HG02852 (cell line): ENCODE measurements around the gene TTN.

Experiments
- ATAC-seq: cut with Tn5 transposase; IDR thresholded peaks from one replicate; pipeline ENCODE4 v1.9.1; 2021; ENCODE audit warnings: mild to moderate bottlenecking, moderate library complexity; ENCODE audit not compliant: unreplicated experiment

Gene TTN

GRCh38 chr2:178807227-178808008, at the start of gene TTN:
Gene TTN (minus strand): TSS chr2:178807423. CDS start chr2:178804642, 2,781 bp downstream.
- no peak for ATAC-seq

DNA sequence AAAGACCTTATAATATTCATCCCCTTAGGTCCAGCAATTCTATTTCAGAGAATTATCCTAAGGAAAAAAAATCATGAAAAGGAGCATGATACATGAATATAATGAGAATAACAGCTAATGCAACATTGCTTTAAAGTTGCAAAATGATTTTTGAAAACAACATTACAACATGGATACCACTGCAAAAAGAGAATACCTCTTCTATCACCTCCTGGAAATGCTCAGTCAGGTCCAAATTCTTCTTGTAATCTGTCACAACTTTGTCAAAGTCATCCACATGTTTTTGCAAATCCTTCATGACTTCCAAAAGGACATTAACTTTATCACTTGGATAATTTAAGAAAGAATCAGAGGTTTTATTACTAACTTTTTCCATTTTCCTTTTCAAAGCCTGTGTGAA, 47.9 kb upstream of the TTN start:
- ATAC-seq = no peak

GRCh38 chr2:178848335-178848734, 41.1 kb upstream of the TTN start:
- no peak for ATAC-seq

DNA sequence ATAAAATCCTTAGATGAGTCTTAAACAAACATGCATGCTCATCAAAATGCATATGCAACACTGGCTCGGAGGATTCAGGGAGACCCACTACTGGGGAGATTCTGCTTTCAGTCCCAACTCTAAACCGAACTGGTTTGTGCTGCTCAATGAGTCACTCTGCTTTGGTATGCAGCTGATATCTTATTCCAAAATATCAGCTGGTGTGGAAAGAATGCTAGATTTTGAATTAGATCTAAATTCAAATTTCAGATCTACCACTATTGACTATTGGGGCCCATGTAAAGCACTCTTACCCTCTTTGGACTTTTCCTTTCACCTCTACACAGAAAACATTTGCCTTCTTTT, 39.2 kb upstream of the TTN start:
- ATAC-seq = no peak

DNA sequence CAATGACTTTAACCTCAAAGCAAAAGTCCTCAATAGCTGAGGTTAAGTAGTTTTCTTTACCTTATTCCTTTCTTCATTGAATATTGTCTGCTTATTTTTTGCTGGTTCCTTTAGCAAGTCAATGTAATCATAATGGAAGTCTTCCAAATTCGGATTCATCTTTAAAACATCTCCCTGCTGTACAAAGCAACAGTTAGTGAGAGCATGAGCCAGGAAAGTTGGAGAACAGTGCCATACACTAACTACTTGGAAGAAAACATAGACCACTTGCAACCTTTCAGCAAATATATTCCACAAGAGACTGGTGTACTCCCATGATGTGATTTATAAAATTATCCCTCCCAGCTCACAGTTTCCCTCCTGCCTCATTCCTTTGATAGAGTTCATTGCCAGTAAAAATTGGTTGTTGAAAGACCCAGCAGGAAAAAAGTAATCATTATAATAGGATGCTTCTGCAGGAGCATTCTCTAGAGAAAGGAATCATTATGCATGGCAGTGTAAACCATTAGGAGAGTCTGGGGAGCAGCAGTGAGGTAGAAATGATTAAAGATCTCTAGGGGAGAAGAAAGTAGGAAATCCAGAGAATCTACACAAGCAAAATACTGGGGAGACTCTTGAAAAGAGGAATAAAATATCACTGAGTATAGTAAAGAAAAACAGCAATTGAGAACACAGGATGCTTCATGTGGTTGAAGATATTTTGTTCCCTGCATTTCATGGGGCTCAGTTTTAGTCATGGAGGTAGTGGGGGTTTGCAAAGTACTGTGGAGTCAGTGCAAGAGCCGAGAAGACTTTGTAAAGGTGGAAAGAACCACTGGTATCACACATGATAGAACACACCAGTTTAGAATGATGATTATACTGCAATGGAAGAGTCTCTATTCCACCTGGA, 38.6 kb upstream of the TTN start:
- no peak for ATAC-seq

GRCh38 chr2:178844701-178845100, 37.5 kb upstream of the TTN start:
- ATAC-seq = no peak

DNA sequence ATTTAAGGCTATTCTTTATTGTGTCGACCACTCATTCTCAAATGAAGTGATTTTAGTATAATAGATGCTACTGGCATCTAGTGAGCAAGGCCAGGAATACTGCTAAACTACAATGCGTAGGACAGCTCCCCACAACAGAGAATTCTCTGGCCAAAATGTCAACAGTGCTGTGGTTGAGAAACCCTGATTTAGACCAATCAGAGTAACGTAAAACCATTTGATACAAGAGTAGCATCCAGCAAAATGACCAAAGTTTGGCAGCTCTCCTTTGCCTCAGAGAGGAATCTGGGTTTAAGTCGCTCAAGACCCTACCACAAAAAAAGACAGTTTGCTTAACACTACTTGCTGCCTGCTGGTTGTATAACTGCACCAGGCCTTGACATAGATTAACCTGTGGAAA, 37.0 kb upstream of the TTN start:
- ATAC-seq = no peak

GRCh38 chr2:178843697-178844096, 36.5 kb upstream of the TTN start:
- ATAC-seq = no peak

DNA sequence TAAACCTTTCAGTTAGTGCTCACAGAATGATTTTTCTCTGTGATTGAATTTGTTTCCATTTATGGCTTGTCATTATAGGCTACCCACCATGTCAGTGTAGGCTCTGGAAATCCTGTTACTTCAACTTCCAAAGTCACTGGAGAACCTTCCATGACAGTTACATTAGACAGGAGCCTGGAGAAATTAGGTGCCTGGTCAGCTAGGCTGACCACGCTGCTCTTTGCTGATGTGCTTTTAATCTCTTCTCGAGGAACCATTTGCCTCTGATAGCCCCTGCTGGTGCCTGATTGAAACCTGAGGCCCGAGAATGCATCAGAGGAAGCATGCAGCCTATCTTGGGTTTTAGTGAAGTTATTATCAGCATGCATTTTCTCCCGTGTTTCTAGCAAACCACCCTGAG, 29.6 kb upstream of the TTN start:
- ATAC-seq = no peak

DNA sequence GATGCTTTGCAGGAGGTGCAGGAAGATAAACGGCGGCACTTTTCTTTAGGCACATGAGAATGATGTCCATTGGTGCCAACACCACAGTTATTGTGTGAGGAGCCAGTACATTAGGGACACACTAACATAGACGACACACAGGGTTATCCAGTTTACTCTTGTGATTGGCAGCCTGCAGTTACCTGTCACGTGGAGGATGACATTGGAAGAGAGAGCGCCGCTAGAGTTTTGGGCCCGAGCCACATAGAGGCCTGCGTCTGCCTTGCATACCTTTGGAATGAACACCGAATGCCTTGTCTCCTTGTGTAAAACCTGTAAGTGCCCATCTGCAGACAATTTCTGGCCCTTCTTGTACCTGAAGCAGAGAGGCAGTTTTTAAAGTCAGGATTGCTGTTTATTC, 26.9 kb upstream of the TTN start:
- no peak for ATAC-seq

DNA sequence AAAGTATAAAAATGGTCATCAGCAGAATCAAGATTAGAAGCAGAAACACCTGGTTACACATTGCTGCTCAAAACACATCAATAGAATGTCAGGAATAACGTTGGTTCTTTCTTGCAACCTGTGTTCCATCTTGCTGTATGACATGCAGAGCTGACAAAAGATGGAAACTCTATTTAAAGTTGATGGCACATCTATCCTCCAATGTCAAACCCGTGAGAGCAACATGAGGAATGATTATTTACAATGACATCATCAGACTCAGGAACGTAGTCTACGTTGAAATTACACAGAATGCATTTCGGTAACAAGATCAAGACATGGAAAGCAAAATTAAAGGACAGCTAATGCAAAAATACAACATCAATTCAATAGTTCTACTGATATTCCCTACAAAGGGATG, 26.2 kb upstream of the TTN start:
- ATAC-seq = no peak

DNA sequence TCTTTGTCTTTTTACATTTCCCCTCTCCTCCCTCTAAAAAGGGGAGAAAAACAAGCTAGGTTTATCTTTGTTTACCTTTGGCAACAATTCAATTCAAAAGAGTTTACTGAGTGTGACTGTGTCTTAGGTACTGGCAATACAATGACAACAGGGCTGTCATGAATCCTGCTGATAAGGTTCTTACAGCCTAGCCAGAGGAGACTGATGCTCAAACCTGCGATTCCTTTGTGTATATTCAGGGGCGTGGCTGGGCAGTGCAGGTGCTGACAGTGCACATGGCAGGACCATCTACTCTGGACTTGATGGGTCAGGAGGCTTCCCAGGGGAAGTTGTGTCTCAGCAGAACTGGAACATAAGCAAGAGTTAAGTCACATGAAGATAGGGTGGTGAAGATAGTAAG, 23.2 kb upstream of the TTN start:
- no peak for ATAC-seq

DNA sequence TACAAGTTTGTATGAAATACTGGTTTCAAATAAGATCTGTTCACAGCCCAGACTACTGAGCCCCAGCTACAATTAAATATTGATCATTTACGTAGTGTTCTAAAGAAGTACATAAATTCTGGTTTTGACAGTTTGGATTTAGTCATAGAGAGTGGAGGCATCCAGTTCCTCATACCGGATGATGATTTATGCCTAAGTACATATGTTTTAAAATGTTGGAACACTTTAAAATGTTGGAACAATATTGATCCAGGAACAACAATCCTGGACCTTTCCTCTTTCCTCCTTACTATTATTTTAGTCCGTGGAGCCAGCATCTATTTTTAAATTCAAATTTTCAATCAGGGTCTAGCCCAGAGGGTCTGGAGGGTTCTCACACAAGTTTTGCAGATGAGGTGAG, 22.8 kb upstream of the TTN start:
- no peak for ATAC-seq

DNA sequence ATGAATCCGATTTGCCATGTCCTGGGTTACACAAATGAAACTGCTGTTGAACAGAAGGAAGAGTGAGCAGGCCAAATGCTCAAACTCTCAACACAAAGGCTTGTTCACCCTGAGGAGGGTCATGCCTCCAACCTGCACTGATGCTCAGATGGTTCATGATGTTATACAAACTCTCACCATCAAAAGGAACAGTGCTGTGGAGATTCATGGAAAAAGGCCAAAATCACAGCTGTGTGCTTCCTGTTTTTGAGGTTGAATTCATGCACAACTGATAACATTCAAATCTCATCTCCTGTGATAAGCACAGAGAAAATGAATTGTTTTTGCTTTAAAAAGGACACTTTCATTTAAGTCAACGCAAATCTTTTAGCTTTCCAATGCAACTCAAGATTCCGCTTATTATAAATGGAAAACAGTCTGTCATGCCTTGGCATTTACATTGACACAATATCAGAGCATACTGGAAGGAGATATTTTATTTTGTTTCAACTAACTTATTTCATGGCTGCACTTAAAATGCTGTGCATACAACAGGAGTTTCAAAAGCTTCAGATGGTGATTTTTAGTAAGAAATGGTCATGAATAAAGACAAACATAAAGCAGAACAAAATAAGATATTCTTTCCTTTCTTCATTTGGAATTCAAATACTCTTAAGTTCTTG, 22.2 kb upstream of the TTN start:
- ATAC-seq = no peak

GRCh38 chr2:178828486-178828881, 21.3 kb upstream of the TTN start:
- ATAC-seq = no peak

- ATAC-seq = no peak
Measured at GRCh38 chr2:178827739-178828485, 20.7 kb upstream of the TTN start.

DNA sequence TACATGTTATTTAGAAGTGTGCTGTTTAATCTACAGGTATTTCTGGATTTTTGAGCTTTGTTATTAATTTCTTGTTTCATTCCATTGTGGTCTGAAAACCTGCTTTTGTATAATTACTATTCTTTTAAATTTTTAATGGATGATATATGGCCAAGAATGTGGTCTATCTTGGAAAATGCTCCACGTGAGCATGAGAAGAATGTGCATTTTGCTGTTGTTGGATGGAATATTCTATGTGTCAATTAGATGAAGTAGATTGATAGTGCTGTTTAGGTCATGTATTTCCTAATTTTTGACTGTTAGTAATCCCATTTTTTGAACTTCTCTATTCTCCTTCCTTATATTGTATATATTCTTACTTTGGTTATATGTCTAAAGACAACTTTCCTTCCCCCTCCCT, 19.9 kb upstream of the TTN start:
- ATAC-seq = no peak

DNA sequence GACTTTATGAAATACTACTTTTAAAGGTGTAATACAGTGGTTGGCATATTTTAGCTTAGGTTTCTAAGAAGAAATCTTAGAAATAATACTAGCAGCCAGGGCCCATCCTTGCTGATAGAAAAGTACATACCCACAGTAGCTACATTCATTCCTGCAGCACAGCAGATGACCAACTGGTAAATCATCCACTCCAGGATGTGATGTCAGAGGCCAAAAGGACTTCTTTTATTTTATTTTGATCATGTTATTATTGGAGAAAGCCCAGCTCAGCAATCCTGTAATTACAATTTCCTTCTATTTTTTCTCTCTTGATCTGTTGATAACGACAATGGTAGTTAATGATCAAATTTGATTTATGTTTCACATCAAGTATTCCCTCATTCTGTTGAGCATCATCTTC, 18.0 kb upstream of the TTN start:
- no peak for ATAC-seq

DNA sequence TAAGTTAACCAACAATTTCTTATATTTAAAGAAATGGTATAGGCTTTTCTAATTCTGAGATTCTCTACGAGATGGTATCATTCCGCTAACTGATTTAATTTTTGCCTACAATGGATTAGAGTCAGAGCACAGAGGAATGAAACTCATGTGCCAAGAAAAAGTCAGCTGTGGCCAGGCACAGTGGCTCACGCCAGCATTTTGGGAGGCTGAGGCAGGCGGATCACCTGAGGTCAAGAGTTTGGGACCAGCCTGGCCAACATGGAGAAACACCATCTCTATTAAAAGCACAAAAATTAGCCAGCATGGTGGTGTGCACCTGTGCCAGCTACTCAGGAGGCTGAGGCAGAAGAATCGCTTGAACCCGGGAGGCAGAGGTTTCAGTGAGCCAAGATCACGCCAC, 17.0 kb upstream of the TTN start:
- ATAC-seq = no peak

DNA sequence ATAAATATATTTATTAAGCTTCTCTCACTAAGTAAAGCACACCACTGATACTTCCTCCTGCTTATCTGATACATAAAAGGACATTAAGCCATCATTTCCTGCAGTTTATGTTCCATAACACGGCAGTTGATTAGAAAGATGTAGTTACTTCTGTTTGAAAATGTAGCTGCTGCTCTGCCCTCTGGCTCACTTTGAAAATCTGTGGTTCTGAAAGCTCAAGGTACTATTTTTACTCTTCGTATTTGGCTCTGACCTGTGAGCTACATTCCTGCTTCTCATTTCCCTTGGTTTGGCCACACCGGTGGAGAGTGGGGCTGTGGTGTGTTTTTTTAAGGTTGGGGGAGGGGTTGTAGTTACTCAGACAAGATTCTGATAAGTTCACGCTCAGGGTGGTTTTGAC, 12.8 kb upstream of the TTN start:
- ATAC-seq = peak; percentile 92
